ENCODE measurements around the gene CALR3.
A peak's percentile ranks its signal among the peaks of the same experiment; 100 is the strongest.

The CALR3 gene

DNA sequence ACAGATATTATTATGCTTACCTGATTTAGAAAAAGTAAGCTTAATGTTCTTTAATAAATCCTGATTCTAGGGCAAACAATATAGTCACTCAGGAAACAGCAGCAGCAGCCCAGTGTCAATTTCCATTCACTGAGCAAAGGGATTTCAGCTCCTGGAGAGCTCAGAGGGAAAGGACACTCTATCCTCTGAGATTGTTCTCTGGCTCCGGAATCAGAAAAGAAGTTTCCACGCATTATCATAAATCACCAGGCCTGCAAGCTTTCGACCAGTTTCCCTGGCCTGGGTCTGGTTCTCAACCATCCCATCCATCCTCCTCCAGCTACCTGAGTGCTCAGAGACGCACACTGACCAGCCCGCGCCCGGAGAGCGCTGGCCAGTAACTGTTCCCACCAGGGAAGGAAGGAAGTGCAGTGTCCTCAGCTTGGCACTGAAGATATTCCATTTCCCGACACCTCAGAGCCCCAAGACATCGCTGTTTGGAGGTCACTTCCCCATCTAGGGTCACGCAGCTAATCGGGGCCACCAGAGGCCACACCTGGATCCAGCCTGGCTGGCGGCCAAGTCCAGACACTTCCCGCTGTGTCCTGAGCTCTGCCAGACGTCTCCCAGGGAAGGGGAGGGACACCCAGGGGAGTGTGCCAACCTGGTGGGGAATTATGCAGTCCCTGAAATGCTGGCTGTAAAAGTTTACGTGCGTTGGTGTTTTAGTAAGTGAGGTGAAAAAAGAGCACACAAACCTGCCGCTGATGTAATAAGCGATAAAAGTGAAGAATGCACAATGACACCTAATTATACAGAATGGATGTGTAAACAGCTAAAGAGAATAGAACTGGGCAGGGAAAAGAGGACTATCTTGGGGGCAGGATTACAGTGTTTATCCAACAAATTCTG is 53.3 kb downstream of the CALR3 start:
- H3K36me3 ChIP-seq (ENCODE audit: insufficient read depth, low read length) = peaks cover 31% of the 10 kb centered on the region; the same call in 1 of the 2 replicates
- no peaks in the 10 kb centered on the region for H3K9me3 ChIP-seq (ENCODE audit: insufficient read depth, low read depth, low read length)
- H3K4me3 ChIP-seq (ENCODE audit: low read length, poor library complexity, severe bottlenecking) = no peak overlapping the region
- no peak overlapping the region for H3K4me2 ChIP-seq (ENCODE audit: low read depth, low read length, poor library complexity, severe bottlenecking)
- no peaks in the 10 kb centered on the region for H3K9me2 ChIP-seq (replicated peaks; ENCODE audit: low read depth, low read length)
- no peak overlapping the region for H3K9ac ChIP-seq (ENCODE audit: low read depth, low read length, poor library complexity, severe bottlenecking)
- H3K4me1 ChIP-seq (ENCODE audit: insufficient read depth, low read length, poor library complexity, severe bottlenecking) = peaks cover 17% of the 10 kb centered on the region
- TF ChIP-seq CTCF (conservative IDR thresholded peaks at IDR 0.05; ENCODE audit: low read length) (no peak), EZH2phosphoT487 (IDR thresholded peaks at IDR 0.05; ENCODE audit: borderline replicate concordance) (no peak)
- H3K79me2 ChIP-seq (ENCODE audit: insufficient read depth, low read length) = peaks cover 53% of the 10 kb centered on the region
- H3F3A ChIP-seq (ENCODE audit: low read depth) = no peaks in the 10 kb centered on the region
- H4K20me1 ChIP-seq (ENCODE audit: insufficient read depth, low read length, poor library complexity, severe bottlenecking) = peaks cover 5% of the 10 kb centered on the region
- no peak overlapping the region for H2AFZ ChIP-seq (ENCODE audit: low read length)
- H3K27me3 ChIP-seq (ENCODE audit: insufficient read depth, low read length, poor library complexity, severe bottlenecking) = no peaks in the 10 kb centered on the region

- H3K9ac ChIP-seq (ENCODE audit: low read depth, low read length, poor library complexity, severe bottlenecking) = no peak overlapping the region
- no peak overlapping the region for H2AFZ ChIP-seq (ENCODE audit: low read length)
- peaks cover under 1% of the 10 kb centered on the region for H4K20me1 ChIP-seq (ENCODE audit: insufficient read depth, low read length, poor library complexity, severe bottlenecking)
- H3K79me2 ChIP-seq (ENCODE audit: insufficient read depth, low read length) = peaks cover 48% of the 10 kb centered on the region
- peaks cover 12% of the 10 kb centered on the region for H3K4me1 ChIP-seq (ENCODE audit: insufficient read depth, low read length, poor library complexity, severe bottlenecking)
- H3K4me2 ChIP-seq (ENCODE audit: low read depth, low read length, poor library complexity, severe bottlenecking) = no peak overlapping the region
- H3K36me3 ChIP-seq (ENCODE audit: insufficient read depth, low read length) = peaks cover 40% of the 10 kb centered on the region; the same call in 1 of the 2 replicates
- no peaks in the 10 kb centered on the region for H3K27me3 ChIP-seq (ENCODE audit: insufficient read depth, low read length, poor library complexity, severe bottlenecking)
- H3K9me2 ChIP-seq (replicated peaks; ENCODE audit: low read depth, low read length) = no peaks in the 10 kb centered on the region
- H3K4me3 ChIP-seq (ENCODE audit: low read length, poor library complexity, severe bottlenecking) = no peak overlapping the region
- H3F3A ChIP-seq (ENCODE audit: low read depth) = no peaks in the 10 kb centered on the region
- no peaks in the 10 kb centered on the region for H3K9me3 ChIP-seq (ENCODE audit: insufficient read depth, low read depth, low read length)
- TF ChIP-seq CTCF (conservative IDR thresholded peaks at IDR 0.05; ENCODE audit: low read length) (peak; percentile 78), EZH2phosphoT487 (IDR thresholded peaks at IDR 0.05; ENCODE audit: borderline replicate concordance) (no peak)
These were observed 54.3 kb downstream of the CALR3 start for GRCh38 chr19:16441661-16442162.

DNA sequence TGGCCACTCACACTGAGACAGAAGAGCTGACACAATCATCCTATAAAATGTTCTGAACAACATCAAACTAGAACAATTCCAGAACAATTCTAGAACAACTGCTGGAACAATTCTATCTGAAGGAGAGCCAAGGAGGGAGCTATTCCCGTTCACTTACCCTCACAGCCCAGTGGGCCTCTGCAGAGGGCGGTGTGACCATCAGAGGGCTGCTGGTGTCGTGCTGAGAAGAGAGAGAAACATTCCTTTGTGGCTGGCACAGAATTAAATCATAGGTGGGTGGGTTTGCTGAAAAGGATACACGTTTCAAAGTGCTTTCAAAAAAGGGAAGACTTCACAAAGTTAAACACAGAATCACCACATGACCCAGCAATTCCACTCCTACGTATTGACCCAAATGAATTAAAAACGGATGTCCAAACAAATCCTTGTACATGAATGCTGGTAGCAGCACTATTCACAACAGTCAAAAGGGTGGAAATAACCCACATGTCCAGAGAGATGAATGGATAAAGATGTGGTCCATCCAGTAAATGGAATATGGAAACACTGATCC is 59.1 kb downstream of the CALR3 start:
- Histone ChIP-seq H3K4me3 (ENCODE audit: low read length, poor library complexity, severe bottlenecking) (no peak overlapping the region), H3K9me3 (ENCODE audit: insufficient read depth, low read depth, low read length) (no peaks in the 10 kb centered on the region), H3F3A (ENCODE audit: low read depth) (no peaks in the 10 kb centered on the region), H4K20me1 (ENCODE audit: insufficient read depth, low read length, poor library complexity, severe bottlenecking) (no peaks in the 10 kb centered on the region), H3K4me1 (ENCODE audit: insufficient read depth, low read length, poor library complexity, severe bottlenecking) (no peaks in the 10 kb centered on the region), H3K9me2 (replicated peaks; ENCODE audit: low read depth, low read length) (no peaks in the 10 kb centered on the region), H3K4me2 (ENCODE audit: low read depth, low read length, poor library complexity, severe bottlenecking) (no peak overlapping the region), H3K27me3 (ENCODE audit: insufficient read depth, low read length, poor library complexity, severe bottlenecking) (no peaks in the 10 kb centered on the region), H2AFZ (ENCODE audit: low read length) (no peak overlapping the region), H3K9ac (ENCODE audit: low read depth, low read length, poor library complexity, severe bottlenecking) (no peak overlapping the region), H3K36me3 (ENCODE audit: insufficient read depth, low read length) (peaks cover 66% of the 10 kb centered on the region; the same call in 1 of the 2 replicates), H3K79me2 (ENCODE audit: insufficient read depth, low read length) (no peaks in the 10 kb centered on the region)
- TF ChIP-seq CTCF (conservative IDR thresholded peaks at IDR 0.05; ENCODE audit: low read length) (no peak), EZH2phosphoT487 (IDR thresholded peaks at IDR 0.05; ENCODE audit: borderline replicate concordance) (no peak)
